ENCODE measurements around the gene SORCS2.

- TF ChIP-seq POLR2A (IDR thresholded peaks at IDR 0.05) = no peak
- TF ChIP-seq CTCF (IDR thresholded peaks at IDR 0.05) = no peak
Measured at GRCh38 chr4:7709431-7709830, 517.1 kb downstream of the SORCS2 start.

Measured in right lobe of liver (tissue), 4 donors.